ENCODE data around the gene NPIPB9. TPM values are rescaled to one million over a fixed set of nuclear protein-coding genes. Genes with fewer than 3 reads are reported as not detected.
"Not testable (repeated sequence)": the region's sequence is repeated elsewhere in the genome, so short reads cannot be mapped to it uniquely, and the experiment has no call there.

NPIPB9 gene
- polyA plus RNA-seq (2011; rRNA removed) (0.16 and 0.20 TPM in 2 replicates), polyA minus RNA-seq (2011; rRNA and poly(A)+ RNA removed) (not detected in 2 replicates)

DNA sequence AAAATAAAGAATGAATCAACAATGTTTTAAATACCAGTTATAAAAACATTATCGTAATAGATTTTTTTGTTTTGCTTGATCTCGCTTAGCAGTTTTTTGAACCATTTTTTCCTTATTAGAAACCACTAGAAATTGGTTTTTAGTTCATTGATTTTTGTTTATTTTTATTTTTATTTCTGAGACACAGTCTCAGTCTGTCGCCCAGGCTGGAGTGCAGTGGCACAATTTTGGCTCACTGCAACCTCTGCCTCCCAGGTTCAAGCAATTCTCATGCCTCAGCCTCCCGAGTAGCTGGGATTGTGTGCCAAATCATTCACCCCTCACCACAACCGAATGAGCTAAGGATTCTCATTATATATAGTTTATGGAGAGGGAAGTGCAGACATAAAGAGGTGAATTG is at the start of gene NPIPB9:
TSS of gene NPIPB9 (plus strand) at position 301 of the 400 bp plus-strand sequence.
- H3K36me3 ChIP-seq (ENCODE audit: control insufficient read depth, insufficient read depth, low read length); CTCF ChIA-PET; DNase-seq (ENCODE audit: low read depth); POLR2A ChIA-PET; H3K27me3 ChIP-seq (ENCODE audit: control insufficient read depth, insufficient read depth, low read length); H3K4me3 ChIP-seq (ENCODE audit: low read depth, low read length): not testable (repeated sequence)

DNA sequence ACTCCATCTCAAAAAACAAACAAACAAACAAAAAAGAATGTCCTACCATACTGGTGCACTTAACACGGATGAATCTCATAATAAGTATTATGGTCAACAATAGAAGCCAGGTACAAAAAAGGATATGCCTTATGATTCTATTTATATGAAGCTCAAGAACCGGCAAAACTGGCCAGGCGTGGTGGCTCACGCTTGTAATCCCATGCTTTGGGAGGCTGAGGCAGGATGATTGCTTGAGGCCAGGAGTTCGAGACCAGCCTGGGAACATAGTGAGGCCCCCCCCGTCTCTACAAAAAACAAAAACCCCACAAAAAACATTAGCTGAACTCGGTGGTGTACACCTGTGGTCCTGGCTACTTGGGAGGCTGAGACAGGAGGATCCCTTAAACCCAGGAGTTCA is 47.3 kb upstream of the NPIPB9 start:
- POLR2A ChIA-PET; CTCF ChIA-PET; H3K36me3 ChIP-seq (ENCODE audit: control insufficient read depth, insufficient read depth, low read length); H3K27me3 ChIP-seq (ENCODE audit: control insufficient read depth, insufficient read depth, low read length); H3K4me3 ChIP-seq (ENCODE audit: low read depth, low read length); DNase-seq (ENCODE audit: low read depth): not testable (repeated sequence)

DNA sequence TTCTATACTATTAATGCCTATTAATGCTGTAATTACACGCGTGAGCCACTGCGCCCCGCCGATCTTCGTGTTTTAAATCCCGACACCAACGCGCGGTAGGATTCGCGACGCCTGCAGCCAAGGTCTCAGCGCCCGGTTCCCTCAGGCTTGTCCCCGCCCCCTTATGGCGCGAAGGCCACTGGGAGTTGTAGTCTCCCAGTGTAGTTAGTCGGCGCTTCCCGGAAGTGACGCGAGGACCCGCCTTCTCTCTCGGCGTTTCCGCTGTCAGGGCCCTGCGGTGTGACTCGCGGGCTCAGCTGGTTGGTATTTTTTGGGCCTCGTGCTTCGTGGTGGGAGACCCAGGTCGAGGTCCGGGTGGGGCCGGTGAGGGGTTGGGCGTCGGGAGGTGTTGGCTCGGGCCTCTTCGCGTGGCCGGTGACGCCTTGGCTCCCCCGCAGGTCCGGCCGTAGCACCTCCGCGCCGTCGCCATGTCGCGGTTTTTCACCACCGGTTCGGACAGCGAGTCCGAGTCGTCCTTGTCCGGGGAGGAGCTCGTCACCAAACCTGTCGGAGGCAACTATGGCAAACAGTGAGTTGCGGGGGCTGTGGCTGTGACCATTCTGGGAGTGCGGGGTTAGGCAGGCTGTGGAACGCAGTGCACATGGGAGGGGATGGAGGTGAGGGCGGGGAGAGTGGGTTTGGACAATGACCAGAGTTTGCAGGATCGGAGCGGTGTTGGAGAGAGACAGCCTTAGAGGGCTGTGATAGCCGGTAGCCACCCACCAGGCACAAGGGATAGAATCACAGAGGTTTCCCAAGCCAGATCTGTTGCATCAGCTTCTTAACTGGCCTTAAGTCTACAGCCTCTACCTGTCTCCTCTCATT is 40.1 kb upstream of the NPIPB9 start, which contains the start of gene EIF3C:
TSS of gene EIF3C (plus strand) at position 245 of the 864 bp plus-strand sequence. CDS start at position 468, 223 bp downstream.
- POLR2A ChIA-PET = not testable (repeated sequence)

DNA sequence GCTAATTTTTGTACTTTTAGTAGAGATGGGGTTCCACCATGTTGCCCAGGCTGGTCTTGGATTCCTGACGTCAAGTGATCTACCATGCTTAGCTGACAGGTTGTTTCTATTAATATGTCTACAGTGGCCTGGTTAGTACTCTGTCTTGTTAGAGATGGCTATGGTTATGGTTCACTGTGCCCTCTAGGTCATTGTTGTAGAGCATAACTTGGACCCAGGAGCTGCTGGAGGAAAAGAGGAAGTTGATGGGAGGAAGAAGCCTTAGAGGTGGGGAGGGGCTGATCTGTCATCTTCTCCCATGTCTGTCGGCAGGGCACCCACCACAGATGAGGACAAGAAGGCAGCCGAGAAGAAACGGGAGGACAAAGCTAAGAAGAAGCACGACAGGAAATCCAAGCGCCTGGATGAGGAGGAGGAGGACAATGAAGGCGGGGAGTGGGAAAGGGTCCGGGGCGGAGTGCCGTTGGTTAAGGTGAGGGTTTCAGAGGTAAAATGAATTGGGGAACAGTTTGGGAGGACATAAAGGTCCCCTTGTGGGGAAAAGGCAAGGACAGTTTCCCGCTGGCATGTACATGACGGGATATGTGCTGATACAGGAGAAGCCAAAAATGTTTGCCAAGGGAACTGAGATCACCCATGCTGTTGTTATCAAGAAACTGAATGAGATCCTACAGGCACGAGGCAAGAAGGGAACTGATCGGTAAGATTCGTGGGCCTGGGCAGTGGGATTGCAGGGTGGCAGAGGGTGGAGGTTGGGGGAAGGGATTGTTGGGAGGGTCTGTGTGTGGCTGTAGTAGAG is 28.5 kb upstream of the NPIPB9 start:
- DNase-seq (ENCODE audit: low read depth); CTCF ChIA-PET; H3K36me3 ChIP-seq (ENCODE audit: control insufficient read depth, insufficient read depth, low read length); H3K4me3 ChIP-seq (ENCODE audit: low read depth, low read length); H3K27me3 ChIP-seq (ENCODE audit: control insufficient read depth, insufficient read depth, low read length); POLR2A ChIA-PET: not testable (repeated sequence)

More for the DNA sequence above, 40.1 kb upstream of the NPIPB9 start, which contains the start of gene EIF3C:
- H3K4me3 ChIP-seq (ENCODE audit: low read depth, low read length) = peak within 1 kb of the TSS; percentile 16; the same call in 1 of the 2 replicates
- H3K36me3 ChIP-seq (ENCODE audit: control insufficient read depth, insufficient read depth, low read length); DNase-seq (ENCODE audit: low read depth); H3K27me3 ChIP-seq (ENCODE audit: control insufficient read depth, insufficient read depth, low read length); CTCF ChIA-PET: not testable (repeated sequence)

DNA sequence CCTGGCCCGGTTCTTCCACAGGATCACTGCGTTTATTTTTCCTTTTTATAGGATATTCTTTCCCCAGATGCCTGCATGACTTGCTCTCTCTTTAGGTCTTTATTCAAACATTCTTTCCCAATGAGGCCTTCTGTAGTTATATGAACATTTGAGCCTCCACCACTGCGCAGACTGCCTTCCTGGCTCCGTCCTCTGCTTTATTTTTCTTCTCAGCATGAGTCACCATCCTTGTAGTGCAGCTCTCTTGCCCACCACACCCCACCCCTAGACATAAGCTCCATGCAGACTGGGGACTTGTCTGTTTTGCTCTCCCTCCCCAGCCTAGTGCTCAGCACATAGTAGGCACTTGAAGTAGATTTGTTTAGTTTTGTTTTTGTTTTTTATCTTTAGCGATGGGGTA is 20.3 kb upstream of the NPIPB9 start:
- CTCF ChIA-PET, POLR2A ChIA-PET: not testable (repeated sequence)

DNA sequence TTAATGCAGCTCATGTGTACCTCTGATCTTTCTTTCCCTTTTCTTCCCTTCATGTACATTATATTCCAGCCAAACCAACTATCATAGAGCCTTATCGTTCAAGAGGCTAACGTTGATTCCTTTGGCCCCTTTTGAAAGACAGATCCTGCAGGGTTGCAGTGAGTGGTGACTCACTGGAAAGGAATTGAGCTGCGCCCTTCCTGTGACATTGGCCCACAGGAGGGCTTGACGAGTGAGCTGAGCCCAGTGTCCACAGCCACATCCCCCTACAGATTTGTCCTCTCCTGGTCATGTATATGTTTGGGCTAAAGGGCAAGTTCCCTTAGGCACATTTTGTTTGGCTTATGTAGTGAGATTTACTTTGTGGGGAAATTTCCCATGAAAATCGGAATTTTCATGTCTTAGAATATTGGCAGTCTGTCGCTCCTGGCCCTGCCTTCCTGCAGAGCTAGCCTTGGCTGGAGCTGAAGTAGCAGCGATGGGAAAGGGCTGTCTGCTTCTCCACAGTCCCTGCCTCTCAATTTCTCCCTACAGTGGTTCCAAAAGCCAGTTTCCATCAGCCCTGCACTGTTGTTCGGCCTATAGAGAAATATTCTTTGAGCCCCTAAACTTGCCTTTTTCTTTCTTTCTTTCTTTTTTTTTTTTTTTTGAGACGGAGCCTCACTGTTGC is 19.0 kb upstream of the NPIPB9 start:
- H3K4me3 ChIP-seq (ENCODE audit: low read depth, low read length); DNase-seq (ENCODE audit: low read depth); POLR2A ChIA-PET; CTCF ChIA-PET; H3K36me3 ChIP-seq (ENCODE audit: control insufficient read depth, insufficient read depth, low read length); H3K27me3 ChIP-seq (ENCODE audit: control insufficient read depth, insufficient read depth, low read length): not testable (repeated sequence)

More for the DNA sequence above, 20.3 kb upstream of the NPIPB9 start:
- H3K36me3 ChIP-seq (ENCODE audit: control insufficient read depth, insufficient read depth, low read length); H3K4me3 ChIP-seq (ENCODE audit: low read depth, low read length); DNase-seq (ENCODE audit: low read depth); H3K27me3 ChIP-seq (ENCODE audit: control insufficient read depth, insufficient read depth, low read length): not testable (repeated sequence)

DNA sequence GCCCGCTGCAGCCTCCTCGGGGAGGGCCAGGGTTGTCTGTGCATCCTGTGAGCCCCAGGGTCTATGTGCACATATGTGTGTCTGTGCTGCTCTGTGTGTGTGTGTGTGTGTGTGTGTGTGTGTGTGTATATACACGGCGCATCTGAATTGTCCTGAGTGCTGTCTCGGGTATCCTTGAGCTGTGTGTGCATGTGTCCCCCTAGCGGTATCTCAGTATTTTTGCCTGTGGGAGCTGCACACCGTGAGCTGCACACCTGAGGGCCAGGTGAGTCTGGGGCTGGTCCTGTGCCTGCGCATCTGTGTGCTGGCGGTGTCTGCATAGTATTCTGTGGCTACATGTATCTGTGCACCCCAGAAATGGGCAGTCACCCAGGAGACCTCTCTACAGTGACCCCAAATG is 11.8 kb upstream of the NPIPB9 start:
- POLR2A ChIA-PET; DNase-seq (ENCODE audit: low read depth); CTCF ChIA-PET; H3K27me3 ChIP-seq (ENCODE audit: control insufficient read depth, insufficient read depth, low read length); H3K4me3 ChIP-seq (ENCODE audit: low read depth, low read length); H3K36me3 ChIP-seq (ENCODE audit: control insufficient read depth, insufficient read depth, low read length): not testable (repeated sequence)

DNA sequence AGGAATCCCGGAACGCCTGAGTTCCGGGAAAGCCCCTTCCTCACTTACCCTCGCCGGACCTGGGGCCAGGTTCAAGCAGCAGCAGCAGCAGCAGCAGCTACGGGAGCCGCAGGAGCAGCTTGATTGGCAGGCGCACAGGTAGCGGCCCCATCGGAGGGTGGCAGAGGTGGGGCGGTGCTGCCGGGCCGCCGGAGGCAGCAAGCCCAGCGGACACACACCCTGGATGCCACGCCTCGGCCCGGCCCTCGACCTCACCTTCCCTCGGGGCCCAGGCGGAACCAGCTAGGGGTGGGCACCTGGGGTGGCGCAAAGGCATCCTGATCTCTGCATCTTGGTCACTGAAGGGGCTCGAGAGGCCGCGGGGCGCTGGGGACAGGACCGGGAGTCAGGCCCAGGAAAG is 11.0 kb upstream of the NPIPB9 start:
- CTCF ChIA-PET; POLR2A ChIA-PET; H3K4me3 ChIP-seq (ENCODE audit: low read depth, low read length); H3K36me3 ChIP-seq (ENCODE audit: control insufficient read depth, insufficient read depth, low read length); DNase-seq (ENCODE audit: low read depth); H3K27me3 ChIP-seq (ENCODE audit: control insufficient read depth, insufficient read depth, low read length): not testable (repeated sequence)

DNA sequence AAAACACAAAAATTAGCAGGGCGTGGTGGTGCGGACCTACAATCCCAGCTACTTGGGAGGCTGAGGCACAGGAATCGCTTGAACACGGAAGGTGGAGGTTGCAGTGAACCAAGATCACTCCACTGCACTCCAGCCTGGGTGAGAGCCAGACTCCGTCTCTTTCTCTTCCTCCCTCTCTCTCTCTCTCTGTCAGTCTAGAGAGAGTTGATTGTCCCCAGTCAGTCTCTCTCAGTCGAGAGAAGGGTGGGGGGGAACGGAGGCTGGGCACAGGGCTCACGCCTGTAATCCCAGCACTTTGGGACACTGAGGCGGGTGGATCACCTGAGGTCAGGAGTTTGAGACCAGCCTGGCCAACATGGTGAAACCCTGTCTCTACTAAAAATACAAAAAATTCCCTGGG is 10.3 kb upstream of the NPIPB9 start:
- POLR2A ChIA-PET; DNase-seq (ENCODE audit: low read depth); CTCF ChIA-PET; H3K27me3 ChIP-seq (ENCODE audit: control insufficient read depth, insufficient read depth, low read length); H3K36me3 ChIP-seq (ENCODE audit: control insufficient read depth, insufficient read depth, low read length); H3K4me3 ChIP-seq (ENCODE audit: low read depth, low read length): not testable (repeated sequence)

DNA sequence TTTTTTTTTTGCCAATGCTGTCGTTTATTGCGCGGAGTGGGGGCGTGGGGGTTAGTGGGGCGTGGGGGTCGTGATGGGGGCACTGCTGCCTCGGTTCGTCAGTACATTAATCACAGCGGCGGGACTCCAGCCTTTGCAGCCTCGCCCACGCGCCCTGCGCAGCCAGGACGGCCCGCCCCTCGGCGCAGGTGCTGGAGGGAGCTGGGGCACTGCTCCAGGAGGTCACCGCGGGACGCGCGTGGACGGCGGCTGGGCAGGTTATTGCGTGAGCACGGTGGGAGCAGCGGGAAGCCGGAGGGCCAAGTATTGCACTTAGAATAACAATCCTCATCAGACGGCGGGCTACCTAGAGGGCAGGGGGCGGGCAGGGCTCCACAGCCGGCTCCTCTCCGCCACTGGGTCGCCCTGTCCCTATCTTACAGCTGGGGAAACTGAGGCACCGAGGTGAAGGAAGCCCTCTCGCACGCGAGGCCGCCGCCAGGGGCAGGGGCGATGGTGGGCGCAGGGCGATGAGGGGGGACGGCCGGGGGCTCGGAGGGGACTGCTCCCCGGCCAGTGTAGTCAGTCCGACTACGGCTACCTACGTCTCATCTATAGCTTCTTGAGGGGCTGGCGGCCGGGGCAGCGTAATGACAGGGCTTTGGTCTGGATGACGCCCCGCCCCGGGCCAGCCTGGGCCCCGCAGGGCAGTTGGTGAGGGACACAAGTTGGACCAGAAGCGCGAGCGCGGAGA is 4.8 kb upstream of the NPIPB9 start:
- H3K36me3 ChIP-seq (ENCODE audit: control insufficient read depth, insufficient read depth, low read length); DNase-seq (ENCODE audit: low read depth); POLR2A ChIA-PET; H3K4me3 ChIP-seq (ENCODE audit: low read depth, low read length); CTCF ChIA-PET; H3K27me3 ChIP-seq (ENCODE audit: control insufficient read depth, insufficient read depth, low read length): not testable (repeated sequence)

DNA sequence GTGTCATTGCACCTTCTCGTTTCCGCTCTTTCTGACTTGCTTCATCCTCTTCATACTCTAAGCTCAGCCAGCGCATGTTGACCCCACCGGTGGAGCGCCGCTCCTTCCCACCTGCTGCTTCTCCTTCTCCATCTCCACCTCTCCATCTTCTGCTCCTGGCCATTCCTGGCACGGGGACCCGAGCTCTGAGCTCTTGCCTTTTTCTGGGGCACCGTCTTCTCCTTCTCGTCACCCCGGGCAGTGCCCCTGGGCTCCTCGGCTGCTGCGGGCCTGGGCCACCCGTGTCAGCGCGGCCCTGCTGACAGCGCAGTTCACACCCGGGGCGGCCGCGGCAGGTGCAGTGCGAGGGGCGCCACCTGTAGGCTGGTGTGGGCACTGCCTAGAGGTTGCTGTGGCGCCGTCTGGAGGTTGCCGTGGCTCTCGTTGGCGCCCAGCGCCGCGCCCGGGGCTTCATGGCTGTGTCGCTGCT is 1.6 kb upstream of the NPIPB9 start:
- CTCF ChIA-PET; POLR2A ChIA-PET; H3K36me3 ChIP-seq (ENCODE audit: control insufficient read depth, insufficient read depth, low read length); DNase-seq (ENCODE audit: low read depth); H3K27me3 ChIP-seq (ENCODE audit: control insufficient read depth, insufficient read depth, low read length): not testable (repeated sequence)
- 0 out of 2 replicates have a peak overlapping the region, but pooled peaks have one; percentile 1 for H3K4me3 ChIP-seq (ENCODE audit: low read depth, low read length)

DNA sequence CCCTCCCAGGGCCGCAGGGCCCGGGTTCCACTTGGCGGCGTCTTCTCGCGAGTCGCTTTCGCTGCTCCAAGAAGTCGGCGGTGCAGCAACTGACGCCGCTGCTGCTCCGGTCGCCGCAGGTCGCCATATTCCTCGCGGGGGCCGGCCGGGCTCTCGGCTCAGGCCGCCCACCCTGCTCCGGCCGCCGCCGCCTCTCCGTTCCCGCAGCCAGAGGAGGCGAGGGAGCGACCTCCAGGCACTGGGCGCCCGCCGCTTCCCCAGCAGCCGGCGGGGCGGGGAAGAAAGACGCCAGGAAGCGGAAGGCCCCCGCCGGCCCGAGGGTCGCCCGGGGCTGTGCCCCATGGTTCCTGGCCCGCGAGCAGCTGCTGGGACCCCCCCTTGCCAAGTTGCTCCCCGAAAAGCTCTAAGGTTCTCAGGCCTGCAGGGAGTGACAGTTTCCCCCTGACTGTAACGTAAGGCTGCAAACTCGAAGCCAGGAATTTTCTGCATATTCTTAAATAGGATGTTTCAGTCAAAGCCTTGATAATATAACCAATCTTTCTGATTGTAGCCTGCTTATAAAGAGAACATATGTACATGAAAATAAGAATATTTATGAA is 1.0 kb upstream of the NPIPB9 start:
- CTCF ChIA-PET; H3K36me3 ChIP-seq (ENCODE audit: control insufficient read depth, insufficient read depth, low read length); H3K27me3 ChIP-seq (ENCODE audit: control insufficient read depth, insufficient read depth, low read length); H3K4me3 ChIP-seq (ENCODE audit: low read depth, low read length); DNase-seq (ENCODE audit: low read depth); POLR2A ChIA-PET: not testable (repeated sequence)
